ENCODE results near the gene TNNT1. TPM values are rescaled to one million over a fixed set of nuclear protein-coding genes. Genes with fewer than 3 reads are reported as not detected.
"Not testable (repeated sequence)": the region's sequence is repeated elsewhere in the genome, so short reads cannot be mapped to it uniquely, and the experiment has no call there.

The TNNT1 gene
- polyA plus RNA-seq, 1 donor from 2014 or later: not detected

- H3K4me1 Mint-ChIP-seq: peaks cover 0 to 8% (median 2%) of the 10 kb centered on the region in 3 donors
- H3K27ac Mint-ChIP-seq: no peak overlapping the region
- H3K4me3 Mint-ChIP-seq: no peak overlapping the region
- H3K27me3 Mint-ChIP-seq: peaks cover 47% of the 10 kb centered on the region
- H3K9me3 Mint-ChIP-seq: peaks cover 0 to 7% (median 0%) of the 10 kb centered on the region in 3 donors
- peaks cover 6% of the 10 kb centered on the region for H3K36me3 Mint-ChIP-seq
Measured at GRCh38 chr19:55158848-55159749, 10.1 kb upstream of the TNNT1 start.

- Mint-ChIP-seq H3K36me3 (peaks cover 6% of the 10 kb centered on the region), H3K27ac (no peak overlapping the region)
Measured at GRCh38 chr19:55158423-55158822, 9.4 kb upstream of the TNNT1 start.

DNA sequence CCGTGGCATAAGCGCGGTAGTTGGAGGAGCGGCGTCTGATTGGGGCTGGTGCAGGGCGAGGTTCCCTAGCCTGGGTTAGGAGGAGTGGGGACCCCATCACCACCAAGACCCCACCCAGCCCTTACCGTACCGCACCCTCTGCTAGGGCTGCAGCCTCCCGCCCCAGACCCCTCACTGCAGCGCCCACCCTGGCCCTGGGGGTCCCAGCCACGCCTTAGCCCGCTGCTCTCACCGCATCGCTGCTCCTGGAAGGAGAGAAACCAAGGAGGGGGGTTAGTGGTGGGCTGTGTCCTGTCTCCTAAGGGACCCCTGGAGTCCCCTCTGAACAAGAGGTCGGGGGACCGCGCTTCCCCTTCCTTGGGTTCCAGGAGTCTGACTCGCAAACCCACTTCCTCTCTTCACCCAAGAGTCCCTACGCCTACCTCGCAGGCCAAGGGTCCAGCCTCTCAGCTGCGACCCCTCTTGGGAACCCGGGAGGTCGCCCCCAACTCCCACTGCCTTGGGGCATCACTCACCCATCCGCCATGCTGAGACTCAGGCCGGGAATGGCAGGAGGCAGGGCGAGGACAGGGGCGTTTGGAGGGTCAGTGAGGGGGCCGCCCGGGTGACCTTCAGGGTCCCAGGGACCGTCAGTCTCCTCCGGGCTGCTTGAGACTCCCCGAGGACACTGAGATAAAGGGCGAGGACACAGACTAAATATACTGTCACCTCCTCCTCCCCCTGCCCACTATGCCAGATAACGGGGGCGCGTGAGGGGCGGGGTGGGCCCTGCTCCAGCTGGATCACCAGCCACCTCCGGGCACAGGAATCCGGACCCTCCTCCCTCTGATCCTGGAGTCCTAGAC is 8.3 kb upstream of the TNNT1 start, which contains the start of gene TNNI3:
TSS of gene TNNI3 (minus strand) at position 669 of the 845 bp plus-strand sequence. CDS start at position 526, 143 bp downstream.
- Mint-ChIP-seq H3K27me3 (peaks cover 40% of the 10 kb centered on the region), H3K9me3 (peaks cover 0 to 8% (median 0%) of the 10 kb centered on the region in 3 donors), H3K4me3 (peak within 1 kb of the TSS in 1 of 4 donors; percentile 21), H3K4me1 (peaks cover 0 to 13% (median 7%) of the 10 kb centered on the region in 3 donors), H3K36me3 (peaks cover 6% of the 10 kb centered on the region), H3K27ac (no peak within 1 kb of the TSS)

More at GRCh38 chr19:55158423-55158822, 9.4 kb upstream of the TNNT1 start:
- Mint-ChIP-seq H3K4me1 (peaks cover 0 to 12% (median 6%) of the 10 kb centered on the region in 3 donors), H3K9me3 (peaks cover 0 to 8% (median 0%) of the 10 kb centered on the region in 3 donors), H3K27me3 (peaks cover 44% of the 10 kb centered on the region), H3K4me3 (no peak overlapping the region)

DNA sequence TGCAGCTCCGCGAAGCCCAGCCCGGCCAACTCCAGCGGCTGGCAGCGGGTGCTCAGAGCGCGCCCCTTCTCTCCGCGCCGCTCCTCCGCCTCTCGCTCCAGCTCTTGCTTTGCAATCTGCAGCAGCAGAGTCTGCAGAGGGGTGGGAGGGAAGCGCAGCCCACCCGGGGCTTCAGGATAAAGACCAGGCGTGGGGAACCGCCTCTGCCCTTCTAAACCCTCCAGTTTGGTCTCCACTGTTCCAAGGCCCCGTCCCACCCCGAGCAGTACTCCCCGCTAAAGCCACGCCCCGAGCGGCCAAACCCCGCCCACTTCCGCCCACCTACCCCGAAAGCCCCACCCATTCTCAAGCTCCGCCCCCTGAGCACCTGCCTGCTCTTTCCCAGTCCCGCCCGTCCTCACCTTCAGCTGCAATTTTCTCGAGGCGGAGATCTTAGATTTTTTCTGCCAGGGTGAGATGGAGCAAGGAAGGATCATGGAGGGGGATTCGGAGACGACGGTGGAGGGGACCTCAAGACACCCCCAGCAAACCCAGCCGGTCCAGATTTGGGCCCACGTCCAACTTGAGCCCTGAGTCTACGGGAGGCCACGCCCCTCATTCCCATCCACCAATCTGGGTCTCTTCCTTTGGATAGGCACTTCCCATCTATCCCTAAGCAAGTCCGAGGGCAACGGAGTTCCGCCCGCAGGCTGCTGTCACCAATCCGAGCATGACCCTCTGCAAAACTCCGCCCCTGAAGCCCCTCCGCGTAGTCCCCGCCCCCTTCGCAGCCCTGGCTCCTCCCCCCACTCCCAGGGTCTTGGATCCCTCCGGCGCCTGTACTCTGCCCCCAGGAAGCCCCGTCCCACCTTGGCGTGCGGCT is 7.4 kb upstream of the TNNT1 start:
- H3K9me3 Mint-ChIP-seq: peaks cover 0 to 14% (median 0%) of the 10 kb centered on the region in 3 donors
- no peak overlapping the region for H3K27ac Mint-ChIP-seq
- peaks cover 6% of the 10 kb centered on the region for H3K36me3 Mint-ChIP-seq
- H3K4me3 Mint-ChIP-seq: peak overlapping the region in 1 of 4 donors; percentile 21
- H3K27me3 Mint-ChIP-seq: peaks cover 38% of the 10 kb centered on the region
- peaks cover 0 to 18% (median 11%) of the 10 kb centered on the region in 3 donors for H3K4me1 Mint-ChIP-seq

DNA sequence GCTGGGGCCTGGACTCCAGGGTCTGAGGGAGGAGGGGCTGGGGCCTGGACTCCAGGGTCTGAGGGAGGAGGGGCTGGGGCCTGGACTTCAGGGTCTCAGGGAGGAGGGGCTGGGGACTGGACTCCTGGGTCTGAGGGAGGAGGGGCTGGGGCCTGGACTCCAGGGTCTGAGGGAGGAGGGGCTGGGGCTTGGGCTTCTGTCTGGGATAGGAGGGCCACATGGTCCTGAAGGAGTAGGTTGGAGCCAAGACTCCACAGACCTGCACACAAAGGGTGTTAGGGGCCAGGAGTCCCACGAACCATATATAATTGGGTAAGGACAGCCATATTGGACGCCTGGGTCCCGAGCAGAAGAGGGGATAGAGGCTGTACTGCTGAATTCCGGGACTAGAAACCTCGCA is 6.8 kb upstream of the TNNT1 start:
- not testable (repeated sequence) for H3K36me3 Mint-ChIP-seq, H3K27ac Mint-ChIP-seq
- peaks cover 0 to 16% (median 0%) of the 10 kb centered on the region in 3 donors for H3K9me3 Mint-ChIP-seq
- H3K27me3 Mint-ChIP-seq: peaks cover 38% of the 10 kb centered on the region
- peak overlapping the region in 1 of 4 donors; percentile 65 for H3K4me3 Mint-ChIP-seq
- peaks cover 0 to 18% (median 11%) of the 10 kb centered on the region in 3 donors for H3K4me1 Mint-ChIP-seq

GRCh38 chr19:55153652-55154264 is 4.8 kb upstream of the TNNT1 start:
- Mint-ChIP-seq H3K27me3 (peaks cover 29% of the 10 kb centered on the region), H3K4me1 (peaks cover 0 to 18% (median 13%) of the 10 kb centered on the region in 3 donors), H3K4me3 (no peak overlapping the region), H3K36me3 (peaks cover 6% of the 10 kb centered on the region), H3K9me3 (peaks cover 0 to 16% (median 0%) of the 10 kb centered on the region in 3 donors), H3K27ac (peak overlapping the region in 2 of 3 donors; percentile 17 to 20)

- Mint-ChIP-seq H3K27me3 (peaks cover 27% of the 10 kb centered on the region), H3K4me3 (peak overlapping the region in 1 of 4 donors; percentile 47), H3K27ac (peak overlapping the region in 1 of 3 donors; percentile 70), H3K9me3 (peaks cover 0 to 16% (median 0%) of the 10 kb centered on the region in 3 donors), H3K4me1 (peaks cover 0 to 18% (median 13%) of the 10 kb centered on the region in 3 donors), H3K36me3 (peaks cover 6% of the 10 kb centered on the region)
Measured at GRCh38 chr19:55152017-55152416, 3.0 kb upstream of the TNNT1 start.

GRCh38 chr19:55147545-55148251 is 1.3 kb downstream of the TNNT1 start:
- Mint-ChIP-seq H3K27ac (no peak overlapping the region), H3K4me1 (peaks cover 0 to 16% (median 7%) of the 10 kb centered on the region in 3 donors), H3K9me3 (peaks cover 0 to 12% (median 0%) of the 10 kb centered on the region in 3 donors), H3K27me3 (peaks cover 34% of the 10 kb centered on the region), H3K36me3 (no peaks in the 10 kb centered on the region), H3K4me3 (no peak overlapping the region)

GRCh38 chr19:55146705-55147273 is 2.2 kb downstream of the TNNT1 start:
- Mint-ChIP-seq H3K36me3 (no peaks in the 10 kb centered on the region), H3K27me3 (peaks cover 34% of the 10 kb centered on the region), H3K27ac (no peak overlapping the region), H3K4me3 (no peak overlapping the region), H3K9me3 (peaks cover 0 to 9% (median 0%) of the 10 kb centered on the region in 3 donors), H3K4me1 (peaks cover 0 to 10% (median 1%) of the 10 kb centered on the region in 3 donors)

GRCh38 chr19:55146078-55146704 is 2.8 kb downstream of the TNNT1 start:
- H3K36me3 Mint-ChIP-seq: no peaks in the 10 kb centered on the region
- H3K4me1 Mint-ChIP-seq: peaks cover 0 to 11% (median 2%) of the 10 kb centered on the region in 3 donors
- peak overlapping the region in 1 of 4 donors; percentile 27 for H3K4me3 Mint-ChIP-seq
- H3K27ac Mint-ChIP-seq: no peak overlapping the region
- H3K9me3 Mint-ChIP-seq: peaks cover 0 to 3% (median 0%) of the 10 kb centered on the region in 3 donors
- H3K27me3 Mint-ChIP-seq: peaks cover 38% of the 10 kb centered on the region

GRCh38 chr19:55145232-55145631 is 3.8 kb downstream of the TNNT1 start:
- Mint-ChIP-seq H3K4me3 (no peak overlapping the region), H3K36me3 (no peaks in the 10 kb centered on the region), H3K27ac (no peak overlapping the region), H3K9me3 (peaks cover 0 to 3% (median 0%) of the 10 kb centered on the region in 3 donors), H3K4me1 (peaks cover 0 to 12% (median 4%) of the 10 kb centered on the region in 3 donors), H3K27me3 (peaks cover 40% of the 10 kb centered on the region)

DNA sequence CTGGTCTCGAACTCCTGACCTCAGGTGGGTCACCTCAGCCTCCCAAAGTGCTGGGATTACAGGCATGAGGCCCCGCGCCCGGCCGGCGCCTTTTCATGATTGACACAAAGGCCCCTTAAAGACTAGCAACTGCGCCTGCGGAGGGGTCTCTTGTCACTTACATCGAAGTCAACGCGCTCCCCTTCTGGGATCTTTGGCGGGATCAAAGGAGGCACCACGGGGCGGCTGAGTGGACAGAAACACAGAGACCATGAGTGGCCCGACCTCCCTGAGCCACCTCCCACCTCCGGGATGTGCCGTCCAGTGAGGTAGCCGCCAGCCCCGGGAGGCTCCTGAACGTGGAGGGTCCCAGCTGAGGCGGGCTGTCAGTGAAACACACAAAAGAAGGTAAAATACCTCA is 7.3 kb downstream of the TNNT1 start:
- peaks cover 32% of the 10 kb centered on the region for H3K27me3 Mint-ChIP-seq
- no peaks in the 10 kb centered on the region for H3K36me3 Mint-ChIP-seq

More for the DNA sequence above, 7.3 kb downstream of the TNNT1 start:
- peaks cover 0 to 3% (median 0%) of the 10 kb centered on the region in 3 donors for H3K9me3 Mint-ChIP-seq
- H3K4me3 Mint-ChIP-seq: no peak overlapping the region
- H3K27ac Mint-ChIP-seq: no peak overlapping the region
- H3K4me1 Mint-ChIP-seq: peaks cover 0 to 12% (median 3%) of the 10 kb centered on the region in 3 donors

Data from IgD-negative memory B cell (primary cell).